ENCODE results near the gene PACSIN3. TPM values are rescaled to one million over a fixed set of nuclear protein-coding genes. Genes with fewer than 3 reads are reported as not detected.
A peak's percentile ranks its signal among the peaks of the same experiment; 100 is the strongest.

Gene PACSIN3
- total RNA-seq, 1 donor from 2014 or later = 263 TPM

GRCh38 chr11:47152953-47153950 is 33.0 kb downstream of the PACSIN3 start:
- DNase-seq = peak; percentile 96

GRCh38 chr11:47152126-47152952 is 33.9 kb downstream of the PACSIN3 start:
- DNase-seq = no peak

- no peak for DNase-seq
Measured at GRCh38 chr11:47149782-47150181, 36.5 kb downstream of the PACSIN3 start.

- DNase-seq = peak; percentile 83
Measured at GRCh38 chr11:47148903-47149531, 37.2 kb downstream of the PACSIN3 start.

- DNase-seq = no peak
Measured at GRCh38 chr11:47148270-47148669, 38.0 kb downstream of the PACSIN3 start.

- no peak for DNase-seq
Measured at GRCh38 chr11:47147681-47148080, 38.6 kb downstream of the PACSIN3 start.

- DNase-seq = no peak
Measured at GRCh38 chr11:47147250-47147649, 39.0 kb downstream of the PACSIN3 start.

- no peak for DNase-seq
Measured at GRCh38 chr11:47144541-47144940, 41.7 kb downstream of the PACSIN3 start.

GRCh38 chr11:47143322-47143721 is 42.9 kb downstream of the PACSIN3 start:
- DNase-seq = peak; percentile 95

- no peak for DNase-seq
Measured at GRCh38 chr11:47139878-47140277, 46.4 kb downstream of the PACSIN3 start.

- no peak for DNase-seq
Measured at GRCh38 chr11:47137476-47137875, 48.8 kb downstream of the PACSIN3 start.

GRCh38 chr11:47136921-47137320 is 49.3 kb downstream of the PACSIN3 start:
- no peak for DNase-seq

GRCh38 chr11:47136327-47136726 is 49.9 kb downstream of the PACSIN3 start:
- no peak for DNase-seq

GRCh38 chr11:47132981-47133380 is 53.3 kb downstream of the PACSIN3 start:
- DNase-seq = no peak

GRCh38 chr11:47132490-47132889 is 53.7 kb downstream of the PACSIN3 start:
- no peak for DNase-seq

- DNase-seq = no peak
Measured at GRCh38 chr11:47131136-47131535, 55.1 kb downstream of the PACSIN3 start.

GRCh38 chr11:47130543-47130942 is 55.7 kb downstream of the PACSIN3 start:
- DNase-seq = no peak

Small RNAs within 50 kb of the gene (small RNA-seq; reads per million reads assigned to genes)
- gene MIR6745 (ENCODE audit: low replicate concordance) = not detected

Other genes with a start within 250 kb of the PACSIN3 start
- gene CSTPP1, start 249.7 kb downstream of the PACSIN3 start, total RNA-seq = 15.2 TPM
- gene ARFGAP2, start 9.6 kb downstream of the PACSIN3 start, total RNA-seq = 168 TPM
- gene DDB2, start 28.5 kb upstream of the PACSIN3 start, total RNA-seq = 17.6 TPM
- gene ACP2, start 62.4 kb upstream of the PACSIN3 start, total RNA-seq = 36.9 TPM
- gene NR1H3, start 71.6 kb upstream of the PACSIN3 start, total RNA-seq = 13.6 TPM
- 30.2 TPM for gene MADD, start 83.7 kb upstream of the PACSIN3 start, total RNA-seq
- gene MYBPC3, start 166.3 kb upstream of the PACSIN3 start, total RNA-seq = not detected
- 5.0 TPM for gene SPI1, start 192.1 kb upstream of the PACSIN3 start, total RNA-seq
- gene SLC39A13, start 222.2 kb upstream of the PACSIN3 start, total RNA-seq = 40.1 TPM
- 133 TPM for gene PSMC3, start 240.0 kb upstream of the PACSIN3 start, total RNA-seq